Measurements from ENCODE around the gene ATP1A3.

The ATP1A3 gene

GRCh38 chr19:41928754-41929535 lies 65.1 kb downstream of the ATP1A3 start:
- no peak for DNase-seq (ENCODE audit: low spot score)

GRCh38 chr19:41928221-41928683 lies 65.8 kb downstream of the ATP1A3 start, which contains the start of gene ERFL:
Gene ERFL, minus strand, starts transcription at chr19:41928449. Its CDS starts 15,530 bp downstream, at chr19:41912919.
- no peak for DNase-seq (ENCODE audit: low spot score)

GRCh38 chr19:41927497-41928192 lies 66.4 kb downstream of the ATP1A3 start:
- no peak for DNase-seq (ENCODE audit: low spot score)

GRCh38 chr19:41926763-41927496 lies 67.1 kb downstream of the ATP1A3 start:
- DNase-seq (ENCODE audit: low spot score), result no peak

- DNase-seq (ENCODE audit: low spot score), result no peak
Observed at GRCh38 chr19:41926028-41926762, 67.8 kb downstream of the ATP1A3 start.

GRCh38 chr19:41925208-41926003 lies 68.6 kb downstream of the ATP1A3 start:
- no peak for DNase-seq (ENCODE audit: low spot score)

GRCh38 chr19:41924151-41925145 lies 69.6 kb downstream of the ATP1A3 start:
- DNase-seq (ENCODE audit: low spot score), result no peak

GRCh38 chr19:41923045-41923788 lies 70.8 kb downstream of the ATP1A3 start:
- DNase-seq (ENCODE audit: low spot score), result no peak

- DNase-seq (ENCODE audit: low spot score), result no peak
Observed at GRCh38 chr19:41922585-41922984, 71.4 kb downstream of the ATP1A3 start.

GRCh38 chr19:41921577-41922576 lies 72.2 kb downstream of the ATP1A3 start:
- no peak for DNase-seq (ENCODE audit: low spot score)

- DNase-seq (ENCODE audit: low spot score), result no peak
Observed at GRCh38 chr19:41920882-41921576, 73.0 kb downstream of the ATP1A3 start.

- no peak for DNase-seq (ENCODE audit: low spot score)
Observed at GRCh38 chr19:41919948-41920712, 73.9 kb downstream of the ATP1A3 start.

- no peak for DNase-seq (ENCODE audit: low spot score)
Observed at GRCh38 chr19:41918653-41919244, 75.3 kb downstream of the ATP1A3 start.

- no peak for DNase-seq (ENCODE audit: low spot score)
Observed at GRCh38 chr19:41918095-41918494, 75.9 kb downstream of the ATP1A3 start.

- no peak for DNase-seq (ENCODE audit: low spot score)
Observed at GRCh38 chr19:41917676-41918075, 76.4 kb downstream of the ATP1A3 start.
